GM18873 (cell line): ENCODE data around the gene ROCK1.

Experiments used
- ATAC-seq: cut with Tn5 transposase; IDR thresholded peaks from one replicate; pipeline ENCODE4 v1.9.1; 2021; ENCODE audit warnings: mild to moderate bottlenecking, moderate library complexity, moderate number of reproducible peaks; ENCODE audit not compliant: unreplicated experiment, low FRiP score

Gene ROCK1

DNA sequence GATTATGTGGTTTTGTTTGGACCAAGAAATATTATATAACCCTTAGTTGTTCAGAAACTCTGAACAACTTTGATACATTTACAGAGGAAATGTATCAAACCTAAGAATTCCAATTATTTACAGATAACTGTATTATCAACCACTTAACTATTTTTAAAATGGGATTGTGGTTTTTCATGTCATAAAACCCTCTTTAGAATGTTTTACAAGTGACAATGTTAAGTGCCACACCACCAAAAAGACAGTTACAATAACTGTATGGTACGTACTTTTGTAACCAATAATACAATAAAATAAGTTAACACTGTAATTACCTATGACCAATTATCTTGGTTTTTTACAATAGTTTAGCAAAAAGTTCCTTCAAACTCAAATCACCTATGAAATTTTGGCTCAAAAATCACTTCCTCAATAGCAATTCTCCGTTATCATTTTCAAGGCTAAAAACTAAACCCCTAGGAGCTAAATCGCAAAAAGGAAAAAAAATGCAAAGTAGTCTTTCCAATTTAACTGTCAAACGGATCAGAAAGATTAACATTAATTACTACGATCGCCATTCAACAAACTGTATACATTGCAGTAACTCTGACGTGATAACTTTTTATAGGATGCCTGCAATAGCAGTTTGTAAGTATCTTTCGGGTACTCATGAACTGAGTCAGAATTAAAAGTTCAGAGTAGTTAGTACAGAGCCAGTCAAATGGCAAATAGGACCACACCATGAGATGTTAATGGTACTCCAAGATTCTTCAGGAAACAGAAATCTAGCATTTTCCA is 1.5 kb downstream of the ROCK1 start:
- no peak for ATAC-seq

DNA sequence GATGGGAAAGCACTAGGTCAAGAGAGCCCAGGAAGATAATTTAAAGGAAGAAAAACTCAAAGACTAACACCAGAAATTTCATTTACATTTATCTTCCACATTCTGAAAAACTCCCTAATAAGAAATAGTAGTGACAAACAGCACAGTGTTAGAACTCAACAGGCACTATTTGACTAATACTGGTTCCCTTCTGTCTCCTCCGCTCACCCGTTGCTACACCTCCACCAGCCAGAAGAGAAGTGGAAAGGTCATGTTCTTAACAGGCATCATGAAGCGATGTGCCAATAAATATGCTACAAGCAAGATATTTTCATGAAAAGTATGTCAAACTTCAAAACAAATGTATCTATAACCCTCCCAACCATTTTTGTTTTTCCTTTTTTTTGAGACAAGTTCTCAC is 5.7 kb downstream of the ROCK1 start:
- peak; percentile 37 for ATAC-seq

DNA sequence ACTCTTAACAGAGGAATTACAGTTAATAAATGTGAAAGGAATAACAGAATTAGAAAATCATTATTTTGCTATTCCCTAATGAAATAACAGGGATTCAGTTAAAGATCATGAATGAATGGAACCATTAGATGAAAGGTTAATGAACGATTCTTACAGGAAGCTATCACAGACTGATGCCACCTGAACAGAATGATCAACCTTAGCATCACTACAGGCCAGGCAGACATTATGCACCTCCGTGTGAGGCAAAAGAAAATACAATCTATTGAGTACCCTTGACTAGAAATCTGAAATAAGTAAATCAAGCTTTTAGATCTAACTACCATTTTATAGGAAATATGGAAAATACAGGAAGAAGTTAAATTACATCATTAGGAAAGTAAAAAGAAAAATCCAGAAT is 10.4 kb downstream of the ROCK1 start:
- ATAC-seq: no peak

DNA sequence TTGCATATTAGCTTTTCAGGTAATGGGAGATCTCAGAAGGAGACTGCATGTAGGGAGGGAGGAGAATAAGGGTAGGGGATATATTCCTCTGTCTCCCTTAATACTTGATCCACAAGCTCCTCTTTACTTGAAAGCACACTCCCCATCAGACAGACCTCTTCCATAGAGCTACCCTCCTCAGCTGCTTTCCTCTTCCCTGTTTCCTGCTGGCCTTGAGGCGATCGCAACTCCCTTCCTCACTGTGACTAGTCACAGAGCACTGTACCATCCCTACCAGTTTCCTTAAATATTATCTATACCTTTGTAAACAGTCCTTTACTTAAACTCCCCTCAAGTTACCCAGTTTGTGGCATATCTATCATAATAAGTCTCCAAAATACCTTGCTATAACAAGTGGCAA is 10.9 kb downstream of the ROCK1 start:
- ATAC-seq: no peak

DNA sequence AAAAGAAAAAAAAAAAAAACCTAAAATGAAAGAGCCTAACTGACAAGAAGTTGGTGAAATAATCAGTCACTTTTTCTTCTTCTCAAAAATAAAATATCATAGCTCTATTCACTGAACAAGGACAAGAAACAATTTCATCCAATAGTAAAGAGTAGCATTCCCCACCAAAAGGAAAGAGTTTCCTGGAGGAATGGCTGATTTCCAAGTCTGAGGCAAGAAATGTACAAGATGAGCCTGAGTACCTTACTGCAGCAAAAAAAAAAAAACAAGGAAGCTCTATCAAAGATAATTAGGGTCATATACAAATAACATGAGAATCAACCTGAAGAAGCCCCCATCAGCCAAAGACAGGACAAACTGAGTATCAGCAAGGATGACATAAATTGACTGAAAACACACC is 11.5 kb downstream of the ROCK1 start:
- ATAC-seq: no peak

DNA sequence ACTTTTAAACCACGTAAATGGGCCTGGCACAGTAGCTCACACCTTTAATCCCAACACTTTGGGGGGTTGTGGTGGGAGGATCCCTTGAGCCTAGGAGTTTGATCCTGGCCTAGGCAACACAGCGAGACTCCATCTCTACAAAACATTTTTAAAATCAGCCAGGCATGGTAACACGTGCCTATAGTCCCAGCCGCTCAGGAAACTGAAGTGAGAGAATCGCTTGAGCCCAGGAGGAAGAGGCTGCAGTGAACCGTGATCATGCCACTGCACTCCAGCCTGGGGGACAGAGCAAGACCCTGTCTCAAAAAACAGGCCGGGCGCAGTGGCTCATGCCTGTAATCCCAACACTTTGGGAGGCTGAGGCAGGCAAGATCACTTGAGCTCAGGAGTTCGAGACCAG is 12.2 kb downstream of the ROCK1 start:
- peak; percentile 75 for ATAC-seq

DNA sequence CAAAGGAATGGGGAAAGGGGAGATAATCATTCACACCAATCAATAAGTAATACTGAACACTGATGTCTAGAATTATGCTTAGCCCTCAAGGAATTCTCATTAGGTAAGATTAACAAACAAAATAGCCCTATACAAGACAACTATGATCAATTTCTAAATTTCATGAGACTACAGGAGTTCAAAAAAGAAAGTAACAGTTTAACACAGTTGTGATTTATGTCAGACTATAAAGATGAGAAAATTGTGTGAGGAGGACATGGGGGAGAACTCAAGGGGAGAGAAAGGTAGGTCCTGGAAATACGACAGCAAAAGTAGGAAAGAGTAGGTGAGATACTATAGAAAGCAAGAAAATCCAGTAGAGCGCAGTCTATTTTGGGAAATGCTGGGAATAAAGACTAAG is 14.9 kb downstream of the ROCK1 start:
- no peak for ATAC-seq

DNA sequence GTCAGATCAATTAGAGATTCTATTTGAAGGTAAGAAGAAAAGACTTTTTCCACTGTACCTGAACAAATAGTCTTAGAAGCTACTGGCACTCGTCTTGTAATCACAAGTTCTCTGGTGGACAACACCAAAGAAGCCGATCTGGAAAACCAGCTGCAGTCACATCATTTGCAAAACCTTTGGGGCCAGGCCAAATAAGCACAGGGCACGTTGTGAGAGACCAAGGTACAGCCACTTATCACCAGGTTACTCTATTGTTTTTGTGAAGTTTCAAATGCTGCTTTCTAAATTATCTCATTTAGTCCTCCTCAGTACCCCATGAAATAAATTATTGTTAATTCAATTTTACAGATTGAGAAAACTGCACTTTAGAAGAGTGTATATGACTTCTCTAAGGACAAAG is 18.5 kb downstream of the ROCK1 start:
- no peak for ATAC-seq

DNA sequence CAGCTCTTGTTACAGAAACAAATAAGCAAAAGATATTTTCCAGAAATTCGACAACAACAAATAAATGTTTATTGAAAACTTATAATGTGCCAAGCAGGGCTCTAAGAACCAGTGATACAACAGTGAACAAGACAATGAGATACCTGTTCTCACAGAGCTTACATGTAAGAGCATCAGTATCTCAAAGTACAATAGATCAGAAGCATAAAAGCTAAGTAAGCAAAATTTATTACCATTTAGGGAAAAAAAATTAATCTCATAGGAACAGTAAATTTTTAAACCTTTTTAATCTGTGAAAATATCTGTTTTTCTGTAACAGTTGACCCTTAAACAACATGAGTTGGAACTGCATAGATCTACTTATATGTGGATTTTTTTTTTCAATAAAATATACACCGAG is 20.9 kb downstream of the ROCK1 start:
- no peak for ATAC-seq

DNA sequence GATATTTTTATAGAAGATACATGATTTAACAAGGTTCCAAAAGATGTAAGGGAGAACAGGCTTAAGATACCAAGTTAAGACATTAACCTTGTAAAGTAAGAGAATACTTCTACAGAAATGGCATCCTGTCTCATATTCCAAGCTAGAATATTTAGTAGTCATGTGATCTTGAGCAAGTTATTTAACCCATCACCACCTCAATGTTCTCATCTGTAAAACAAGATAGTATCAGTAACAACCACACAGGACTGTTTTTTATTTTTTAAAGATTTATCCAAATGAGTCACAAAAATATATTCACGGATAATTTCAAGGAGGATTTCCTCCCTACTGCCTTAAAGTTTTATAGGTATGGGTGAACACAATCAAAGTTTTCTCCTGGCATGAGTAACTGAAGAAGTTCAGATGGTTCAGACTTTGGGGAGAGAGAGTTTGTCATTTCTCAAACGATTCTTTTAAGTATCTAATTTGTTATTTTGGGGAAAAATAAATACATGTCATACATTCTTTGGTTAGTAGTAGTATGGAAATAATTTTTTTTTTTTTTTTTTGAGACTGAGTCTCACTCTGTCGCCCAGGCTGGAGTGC is 25.9 kb downstream of the ROCK1 start:
- no peak for ATAC-seq

DNA sequence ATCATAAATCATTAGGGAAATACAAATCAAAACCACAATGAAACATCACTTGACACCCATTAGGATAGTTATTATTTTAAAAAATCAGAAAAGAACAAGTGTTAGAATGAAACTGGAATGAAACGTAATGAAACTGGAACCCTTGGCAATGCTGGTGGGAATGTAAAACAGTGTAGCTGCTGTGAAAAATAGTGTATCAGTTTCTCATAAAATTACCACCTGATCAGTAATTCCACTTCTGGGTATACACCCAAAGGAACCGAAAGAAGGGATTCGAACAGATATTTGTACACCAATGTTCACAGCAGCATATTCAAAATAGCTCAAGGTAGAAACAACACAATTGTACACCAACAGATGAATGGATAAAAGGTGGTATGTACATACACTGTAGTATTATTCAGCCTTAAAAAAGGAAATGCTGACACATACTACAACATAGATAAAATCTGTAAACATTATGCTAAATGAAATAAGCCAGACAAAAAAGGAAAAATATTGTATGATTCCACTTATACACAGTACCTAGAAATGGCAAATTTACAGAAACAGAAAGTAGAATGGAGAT is 27.0 kb downstream of the ROCK1 start:
- ATAC-seq: no peak

DNA sequence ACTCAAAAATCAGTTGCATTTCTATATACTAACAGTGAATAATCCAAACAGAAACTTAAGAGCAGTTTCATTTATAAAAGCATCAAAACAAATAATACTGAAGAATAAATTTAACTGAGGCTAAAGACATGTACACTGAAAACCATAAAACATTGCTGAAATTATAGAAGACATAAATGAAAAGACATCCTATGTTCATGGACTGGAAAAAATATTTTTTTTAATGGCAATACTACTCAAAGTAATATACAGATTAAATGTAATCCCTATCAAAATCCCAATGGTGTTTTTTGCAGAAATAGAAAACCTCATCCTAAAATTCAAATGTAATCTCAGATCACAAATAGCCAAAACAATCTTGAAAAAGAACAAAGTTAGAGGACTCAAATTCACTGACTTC is 28.6 kb downstream of the ROCK1 start:
- no peak for ATAC-seq

DNA sequence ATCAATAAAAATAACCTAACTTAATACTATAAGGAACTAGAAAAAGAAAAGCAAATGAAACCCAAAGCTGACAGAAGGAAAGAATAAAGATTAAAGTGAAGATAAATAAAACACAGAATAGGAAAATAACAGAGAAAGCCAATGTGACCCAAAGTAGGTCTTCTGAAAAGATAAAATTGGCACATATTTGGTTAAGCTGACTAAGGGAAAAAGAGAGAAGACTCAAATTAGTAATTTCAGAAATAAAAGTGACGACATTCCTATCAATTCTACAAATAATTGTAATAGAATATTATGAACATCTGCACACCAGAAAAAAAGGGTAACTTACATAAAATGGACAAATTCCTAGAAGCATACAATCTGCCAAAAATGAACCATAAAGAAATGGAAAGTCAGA is 30.2 kb downstream of the ROCK1 start:
- ATAC-seq: no peak

DNA sequence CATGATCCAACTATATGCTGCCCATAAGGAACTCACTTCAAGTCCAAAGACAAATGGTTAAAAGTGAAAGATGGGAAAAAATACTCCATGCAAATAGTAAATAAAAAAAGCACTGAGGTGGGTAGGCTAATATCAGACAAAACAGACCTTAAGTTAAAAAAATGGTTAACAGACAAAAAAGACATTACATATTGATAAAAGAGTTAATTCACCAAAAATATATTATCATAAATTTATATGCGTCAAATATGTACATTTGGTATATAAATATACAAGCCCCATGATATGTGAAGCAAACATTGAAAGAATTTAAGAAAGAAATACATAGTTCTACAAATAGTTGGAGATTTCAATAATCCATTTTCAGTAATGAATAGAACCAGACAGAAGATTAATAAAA is 31.0 kb downstream of the ROCK1 start:
- ATAC-seq: no peak

DNA sequence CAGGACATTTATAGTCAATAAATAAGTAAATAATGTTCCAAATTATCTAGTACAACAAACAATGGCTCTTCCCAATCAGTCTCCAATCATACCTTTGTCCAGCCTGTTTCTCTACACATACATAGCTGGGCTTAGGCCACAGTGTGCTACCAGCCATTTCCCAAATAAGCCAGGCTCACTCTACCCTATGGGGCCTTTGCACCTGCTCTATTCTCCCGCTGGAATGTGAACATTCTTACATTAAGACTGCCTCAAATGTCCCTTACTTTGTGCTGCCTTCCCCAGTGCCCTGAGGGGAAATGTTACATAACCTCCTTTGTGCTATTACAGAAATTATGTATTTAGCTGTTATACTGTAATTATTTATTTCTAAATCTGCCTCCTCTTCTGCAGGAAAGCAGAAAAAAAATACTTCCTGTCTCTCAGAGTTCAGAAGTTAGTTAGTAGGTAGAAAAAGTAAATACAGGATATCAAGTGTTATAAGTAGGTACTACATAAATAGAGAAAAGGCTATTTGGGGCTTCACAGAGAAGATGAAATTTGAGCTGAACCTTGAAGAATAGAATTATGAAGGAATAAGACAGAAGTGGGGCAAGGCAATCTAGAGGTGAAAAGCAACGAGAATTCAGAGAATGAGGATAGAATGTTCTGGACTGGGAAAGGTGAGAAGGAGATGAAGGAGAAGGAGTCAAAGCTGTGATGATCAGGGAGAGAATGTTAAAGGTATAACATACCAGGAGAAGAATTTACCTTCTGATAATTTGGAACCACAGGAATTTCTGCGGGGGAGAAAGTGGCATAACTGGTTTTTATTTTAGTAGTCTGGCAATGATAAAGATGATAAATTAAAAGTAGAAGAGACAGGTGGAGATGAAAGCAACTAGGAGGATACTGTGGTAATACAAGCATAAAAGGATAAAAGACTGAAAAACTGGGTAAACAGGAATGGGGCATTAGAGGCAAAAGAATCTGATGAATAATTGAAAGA is 37.0 kb downstream of the ROCK1 start:
- ATAC-seq: no peak

DNA sequence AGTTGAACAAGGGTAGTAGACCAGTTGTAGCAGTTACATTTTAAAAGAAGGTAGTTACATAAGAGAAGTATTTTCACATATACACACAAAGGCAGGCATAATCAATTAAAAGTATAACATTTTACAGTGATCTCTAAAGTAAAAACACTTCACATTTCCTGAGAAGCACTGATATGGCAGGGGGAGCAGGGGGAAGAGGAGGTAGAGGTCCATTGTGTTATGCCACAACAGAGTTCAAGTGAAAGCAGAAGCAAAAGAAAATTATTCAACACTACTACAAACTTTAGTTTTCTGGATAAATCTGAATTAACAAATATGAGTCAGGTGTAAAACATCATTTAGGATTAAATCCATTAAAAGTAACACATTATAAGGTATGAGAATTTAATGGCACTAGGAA is 38.4 kb downstream of the ROCK1 start:
- ATAC-seq: no peak

DNA sequence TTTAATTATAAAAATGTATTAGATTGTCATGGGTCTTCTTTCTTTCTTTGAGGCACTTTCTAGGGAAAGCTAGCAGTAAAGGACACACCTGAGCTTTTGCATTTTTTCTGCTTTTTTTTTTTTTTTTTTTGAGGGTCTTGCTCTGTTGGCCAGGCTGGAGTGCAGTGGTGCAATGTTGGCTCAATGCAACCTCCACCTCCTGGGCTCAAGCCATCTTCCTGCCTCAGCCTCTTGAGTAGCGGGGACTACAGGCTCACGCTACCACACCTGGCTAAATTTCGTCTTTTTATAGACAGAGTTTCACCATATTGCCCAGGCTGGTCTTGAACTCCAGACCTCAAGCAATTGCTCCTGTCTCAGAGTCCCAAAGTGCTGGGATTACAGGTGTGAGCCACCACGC is 40.5 kb downstream of the ROCK1 start:
- ATAC-seq: no peak

DNA sequence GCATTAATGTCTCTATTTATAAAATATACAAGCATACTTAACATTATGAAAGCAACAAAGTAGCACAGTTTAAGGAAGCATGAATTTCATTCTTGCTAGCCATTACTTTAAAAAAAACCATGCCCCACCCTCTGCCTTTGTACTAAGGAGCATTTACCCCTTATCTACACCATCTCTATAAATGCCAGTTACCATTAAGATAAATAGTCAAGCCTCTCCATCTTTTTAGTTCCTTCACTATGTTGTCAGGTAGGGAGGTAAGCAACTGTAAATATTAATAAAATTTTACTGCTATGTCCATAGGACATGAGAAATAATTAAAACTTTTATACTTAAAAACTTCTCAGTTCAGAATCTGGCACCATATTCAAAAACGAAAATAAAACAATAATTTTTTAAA is 42.1 kb downstream of the ROCK1 start:
- ATAC-seq: no peak

DNA sequence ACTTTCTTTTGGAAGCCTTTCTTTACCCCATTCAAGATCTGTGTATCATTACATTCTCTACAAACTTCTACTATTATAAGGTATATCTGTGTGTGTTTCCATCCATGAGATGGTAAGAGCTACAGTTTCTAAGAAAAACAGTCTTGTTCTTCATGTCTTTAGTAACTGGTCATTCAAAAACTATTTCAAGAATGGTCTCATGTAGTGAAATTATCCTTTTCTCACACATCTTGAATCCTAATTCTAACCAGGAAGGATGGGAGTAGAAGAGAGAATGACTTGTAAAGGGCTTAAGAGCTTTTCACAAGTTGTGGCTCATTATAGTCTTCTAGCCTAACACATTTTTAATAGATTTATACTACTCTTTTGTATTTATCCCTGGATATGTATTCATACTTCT is 47.3 kb downstream of the ROCK1 start:
- ATAC-seq: no peak

DNA sequence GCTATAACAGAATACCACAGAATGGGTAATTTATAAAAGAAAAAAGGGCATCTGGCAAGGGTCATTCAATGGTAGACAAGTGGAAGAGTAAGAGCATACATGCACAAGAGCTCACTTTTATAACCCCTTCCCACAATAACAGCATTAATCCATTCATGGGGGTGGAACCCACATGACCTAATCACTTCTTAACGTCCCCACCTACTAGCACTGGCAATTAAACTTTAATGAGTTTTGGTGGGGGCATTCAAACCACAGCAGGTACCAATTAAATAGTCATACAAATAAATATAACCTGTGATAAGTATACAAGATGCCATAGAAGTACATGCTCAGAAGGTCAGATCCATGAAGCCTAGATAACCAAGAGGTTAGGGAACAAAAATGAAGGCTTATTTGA is 48.6 kb downstream of the ROCK1 start:
- no peak for ATAC-seq

DNA sequence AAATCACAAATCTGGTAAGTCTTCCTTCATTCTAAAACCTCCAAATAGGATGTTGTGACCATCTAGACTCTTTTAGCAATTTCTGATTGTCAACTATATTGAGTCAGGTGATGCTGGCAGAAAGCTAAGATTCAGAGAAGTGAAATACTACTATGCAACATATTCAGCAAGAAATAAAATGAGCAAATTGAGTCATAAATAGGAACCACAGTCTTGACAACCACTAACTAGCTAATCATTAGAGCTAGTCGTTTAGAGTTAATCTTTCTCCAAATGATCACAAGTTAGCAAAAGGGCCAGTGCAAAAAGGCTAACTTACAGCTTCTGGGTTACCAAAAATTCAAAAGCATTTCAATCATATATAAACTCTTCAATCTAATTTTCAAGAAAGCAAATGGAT is 54.5 kb downstream of the ROCK1 start:
- ATAC-seq: no peak
